WTC11 (cell line): ENCODE data around the gene XRCC4.

Experiments used
- ATF2 ChIP-seq: sonication (generic); formaldehyde crosslinking; IDR thresholded peaks from 2 replicates; pipeline ENCODE4 v1.8.1; 2022; ENCODE audit warnings: low read depth, missing genetic modification reagents, borderline replicate concordance
- CREB1 ChIP-seq: sonication (generic); formaldehyde crosslinking; IDR thresholded peaks from 2 replicates; pipeline ENCODE4 v1.8.0; 2023; ENCODE audit warnings: mild to moderate bottlenecking, missing genetic modification reagents
- JUN ChIP-seq: sonication (generic); formaldehyde crosslinking; IDR thresholded peaks from 2 replicates; pipeline ENCODE4 v1.8.0; 2023; ENCODE audit warnings: mild to moderate bottlenecking, missing genetic modification reagents
- MAX ChIP-seq: sonication (generic); formaldehyde crosslinking; IDR thresholded peaks from 2 replicates; pipeline ENCODE4 v1.8.0; 2022; ENCODE audit warnings: mild to moderate bottlenecking, missing genetic modification reagents

- no peak for TF ChIP-seq MAX (CRISPR knock-in tag)
- no peak for TF ChIP-seq ATF2
- no peak for TF ChIP-seq JUN
- no peak for TF ChIP-seq CREB1 (CRISPR knock-in tag)
These were observed 235.3 kb downstream of the XRCC4 start for GRCh38 chr5:83312663-83313062.
